Cerebellar cortex (tissue), 1 donor: Measurements from ENCODE around the gene SPC24.
"Not testable (repeated sequence)": the region's sequence is repeated elsewhere in the genome, so short reads cannot be mapped to it uniquely, and the experiment has no call there.

Source experiments
- DNase-seq: peaks from one replicate; pipeline ENCODE4 v3.0.0-alpha.2; 2015; ENCODE audit warnings: low spot score

SPC24 gene

GRCh38 chr19:11191934-11192333 is 36.4 kb upstream of the SPC24 start:
- no peak for DNase-seq

GRCh38 chr19:11191273-11191755 is 35.7 kb upstream of the SPC24 start:
- DNase-seq, result peak; percentile 24

- DNase-seq, result no peak
Observed at GRCh38 chr19:11190501-11190900, 34.9 kb upstream of the SPC24 start.

GRCh38 chr19:11187441-11187840 is 31.9 kb upstream of the SPC24 start:
- no peak for DNase-seq

- DNase-seq, result no peak
Observed at GRCh38 chr19:11182994-11183393, 27.4 kb upstream of the SPC24 start.

- DNase-seq, result no peak
Observed at GRCh38 chr19:11181488-11181887, 25.9 kb upstream of the SPC24 start.

- DNase-seq, result not testable (repeated sequence)
Observed at GRCh38 chr19:11180975-11181374, 25.4 kb upstream of the SPC24 start.

GRCh38 chr19:11180346-11180745 is 24.8 kb upstream of the SPC24 start:
- DNase-seq, result no peak

- no peak for DNase-seq
Observed at GRCh38 chr19:11179716-11180297, 24.2 kb upstream of the SPC24 start.

GRCh38 chr19:11179145-11179465 is 23.5 kb upstream of the SPC24 start:
- DNase-seq, result not testable (repeated sequence)

GRCh38 chr19:11177592-11177991 is 22.0 kb upstream of the SPC24 start:
- DNase-seq, result no peak

GRCh38 chr19:11176466-11177193 is 21.0 kb upstream of the SPC24 start:
- no peak for DNase-seq

GRCh38 chr19:11175920-11176319 is 20.3 kb upstream of the SPC24 start:
- DNase-seq, result no peak

- no peak for DNase-seq
Observed at GRCh38 chr19:11174336-11174735, 18.8 kb upstream of the SPC24 start.

- no peak for DNase-seq
Observed at GRCh38 chr19:11173516-11174155, 18.1 kb upstream of the SPC24 start.

GRCh38 chr19:11172576-11172975 is 17.0 kb upstream of the SPC24 start:
- DNase-seq, result no peak

GRCh38 chr19:11171144-11171543 is 15.6 kb upstream of the SPC24 start:
- no peak for DNase-seq

GRCh38 chr19:11169896-11170678 is 14.5 kb upstream of the SPC24 start:
- no peak for DNase-seq

GRCh38 chr19:11168568-11168967 is 13.0 kb upstream of the SPC24 start:
- no peak for DNase-seq

GRCh38 chr19:11166281-11167142 is 10.9 kb upstream of the SPC24 start:
- DNase-seq, result no peak

- DNase-seq, result no peak
Observed at GRCh38 chr19:11165486-11166030, 10.0 kb upstream of the SPC24 start.
